Activated naive CD8-positive, alpha-beta T cell treated with anti-CD3 and anti-CD28 coated beads, Interleukin-2, amount 50 U/mL, for 16 hours (primary cell): ENCODE data around the gene F13B.
"Not testable (repeated sequence)": the region's sequence is repeated elsewhere in the genome, so short reads cannot be mapped to it uniquely, and the experiment has no call there.

ENCODE experiments used
- DNase-seq: peaks from one replicate; pipeline ENCODE4 v3.0.0-alpha.2; 2020; ENCODE audit warnings: low read depth, low spot score

Gene F13B, protein sequence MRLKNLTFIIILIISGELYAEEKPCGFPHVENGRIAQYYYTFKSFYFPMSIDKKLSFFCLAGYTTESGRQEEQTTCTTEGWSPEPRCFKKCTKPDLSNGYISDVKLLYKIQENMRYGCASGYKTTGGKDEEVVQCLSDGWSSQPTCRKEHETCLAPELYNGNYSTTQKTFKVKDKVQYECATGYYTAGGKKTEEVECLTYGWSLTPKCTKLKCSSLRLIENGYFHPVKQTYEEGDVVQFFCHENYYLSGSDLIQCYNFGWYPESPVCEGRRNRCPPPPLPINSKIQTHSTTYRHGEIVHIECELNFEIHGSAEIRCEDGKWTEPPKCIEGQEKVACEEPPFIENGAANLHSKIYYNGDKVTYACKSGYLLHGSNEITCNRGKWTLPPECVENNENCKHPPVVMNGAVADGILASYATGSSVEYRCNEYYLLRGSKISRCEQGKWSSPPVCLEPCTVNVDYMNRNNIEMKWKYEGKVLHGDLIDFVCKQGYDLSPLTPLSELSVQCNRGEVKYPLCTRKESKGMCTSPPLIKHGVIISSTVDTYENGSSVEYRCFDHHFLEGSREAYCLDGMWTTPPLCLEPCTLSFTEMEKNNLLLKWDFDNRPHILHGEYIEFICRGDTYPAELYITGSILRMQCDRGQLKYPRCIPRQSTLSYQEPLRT

DNA sequence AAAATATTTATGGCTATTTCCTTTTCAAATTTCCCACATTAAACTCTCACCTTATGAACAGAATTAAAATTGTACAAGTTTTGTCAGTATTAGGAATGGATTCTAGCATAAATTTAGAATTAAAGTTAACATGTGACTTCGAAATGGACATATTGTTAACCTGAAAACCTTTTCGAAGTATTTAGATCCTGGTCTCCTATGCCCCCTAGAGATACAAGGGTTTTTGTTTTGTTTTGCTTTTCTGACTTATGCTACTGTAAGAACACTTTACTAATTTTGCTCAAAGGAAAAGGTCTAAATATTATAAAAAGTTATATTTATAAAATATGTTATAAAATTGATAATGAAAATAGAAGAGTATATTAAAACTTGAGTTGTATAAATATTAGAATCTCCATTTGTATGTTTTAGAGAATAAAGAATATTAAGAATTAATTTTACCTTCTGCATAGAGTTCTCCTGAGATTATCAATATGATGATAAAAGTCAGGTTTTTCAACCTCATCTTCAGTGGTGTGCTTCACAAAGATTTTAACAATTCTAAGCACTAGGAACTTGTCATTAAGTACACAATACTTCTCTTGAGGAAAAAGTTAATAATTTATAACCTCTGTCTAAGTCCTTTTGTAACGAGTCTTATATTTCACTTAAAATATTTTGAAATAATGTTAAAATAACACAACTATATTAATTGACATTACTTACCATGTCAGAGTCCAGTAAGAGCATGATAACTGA lies at the start of gene F13B:
TSS of gene F13B (minus strand) at position 542 of the 738 bp plus-strand sequence. CDS start at position 505, 37 bp downstream.
- no peak for DNase-seq

DNA sequence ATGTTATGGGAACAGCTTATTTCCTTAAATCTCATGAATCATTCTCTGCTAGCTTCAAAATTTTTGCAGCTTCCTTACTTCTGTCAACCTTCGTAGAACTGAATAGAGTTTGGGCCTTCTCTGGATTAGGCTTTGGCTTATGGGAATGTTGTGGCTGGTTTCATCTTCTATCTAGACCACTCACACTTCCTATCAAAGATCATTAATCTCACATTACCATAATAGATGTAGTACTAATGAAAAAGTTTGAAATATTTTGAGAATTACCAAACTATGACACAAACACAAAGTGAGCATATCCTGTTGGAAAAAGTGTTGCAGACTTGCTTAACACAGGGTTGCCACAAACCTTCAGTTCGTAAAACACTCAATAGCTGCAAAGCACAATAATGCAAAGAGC lies 49.1 kb upstream of the F13B start:
- DNase-seq = no peak

DNA sequence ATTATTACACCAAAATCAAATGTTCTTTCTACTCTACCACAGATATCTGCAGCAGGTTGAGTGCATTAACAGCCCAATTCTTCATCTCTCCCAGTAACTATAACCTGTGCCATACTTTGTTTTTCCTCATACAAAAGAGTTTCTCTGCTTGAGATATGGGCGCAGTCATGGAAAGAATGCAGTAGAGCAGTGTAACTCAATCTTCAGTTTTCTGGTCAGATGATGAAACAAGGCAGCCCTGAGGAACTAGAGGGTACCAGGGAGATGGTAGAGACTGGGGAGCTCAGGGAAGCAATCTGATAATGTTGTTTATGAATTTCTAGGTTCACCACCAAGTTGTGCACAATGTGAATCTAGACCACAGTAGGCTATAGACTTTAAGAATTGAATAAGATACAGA lies 39.8 kb upstream of the F13B start:
- DNase-seq = no peak

DNA sequence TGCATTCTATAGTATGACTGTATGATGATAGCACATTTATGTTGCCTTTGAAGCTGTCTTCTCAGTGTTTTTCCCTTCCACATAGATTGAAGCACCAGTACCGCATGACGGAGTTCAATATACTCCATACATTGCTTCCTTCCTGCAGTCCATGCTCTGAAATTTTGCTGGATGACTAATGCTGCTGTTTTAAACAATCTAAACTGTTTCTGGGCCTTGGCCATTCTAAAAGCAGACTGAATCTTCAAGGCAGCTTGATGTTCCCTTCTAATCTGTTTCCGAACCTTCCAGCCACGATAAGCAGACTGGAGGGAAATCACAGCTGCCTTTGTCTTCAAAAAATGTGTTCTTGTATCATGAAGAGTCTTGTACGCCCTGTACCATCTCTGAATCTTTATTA lies 36.2 kb upstream of the F13B start:
- no peak for DNase-seq

GRCh38 chr1:197101978-197102377 lies 34.9 kb upstream of the F13B start:
- no peak for DNase-seq

- no peak for DNase-seq
These were observed 33.6 kb upstream of the F13B start for GRCh38 chr1:197100677-197101076.

DNA sequence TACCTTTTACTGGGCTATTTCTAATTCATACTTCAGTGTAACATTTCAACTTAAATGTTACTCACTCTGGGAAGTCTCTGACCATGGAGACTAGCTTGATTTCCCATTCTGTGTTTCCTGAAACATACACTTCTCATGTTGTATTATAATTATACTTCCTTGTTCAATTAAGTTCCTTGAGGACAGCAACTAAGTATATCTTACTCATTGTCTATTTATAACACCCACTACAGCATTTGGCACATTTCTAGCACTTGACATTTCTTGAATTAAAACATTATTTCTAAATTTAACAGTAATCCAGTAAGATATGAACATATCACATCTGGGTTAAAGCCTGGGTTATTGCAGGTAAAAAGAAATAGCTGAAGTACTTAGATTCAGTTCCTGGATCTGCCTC lies 32.4 kb upstream of the F13B start:
- no peak for DNase-seq

- DNase-seq = not testable (repeated sequence)
These were observed 29.9 kb upstream of the F13B start for GRCh38 chr1:197096971-197097370.

DNA sequence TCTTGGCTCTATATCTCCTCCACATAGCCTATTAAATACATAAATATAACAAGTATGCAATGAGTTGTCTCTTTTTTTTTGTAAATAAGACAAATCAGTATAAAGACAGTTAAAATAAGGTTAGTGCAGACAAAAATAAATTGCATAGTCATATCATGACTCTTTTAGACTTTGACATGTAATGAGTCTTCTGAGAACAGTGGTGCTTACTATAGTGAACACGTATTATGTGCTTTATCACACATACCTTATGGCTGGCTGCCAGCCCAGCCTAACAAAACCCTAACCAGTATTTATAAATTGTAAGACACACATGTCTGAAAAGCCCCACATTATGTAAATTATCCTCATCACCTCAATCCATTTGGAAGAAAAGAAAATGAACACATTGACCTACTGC lies 29.1 kb upstream of the F13B start:
- DNase-seq = no peak

GRCh38 chr1:197093226-197093885 lies 26.3 kb upstream of the F13B start:
- DNase-seq = no peak

DNA sequence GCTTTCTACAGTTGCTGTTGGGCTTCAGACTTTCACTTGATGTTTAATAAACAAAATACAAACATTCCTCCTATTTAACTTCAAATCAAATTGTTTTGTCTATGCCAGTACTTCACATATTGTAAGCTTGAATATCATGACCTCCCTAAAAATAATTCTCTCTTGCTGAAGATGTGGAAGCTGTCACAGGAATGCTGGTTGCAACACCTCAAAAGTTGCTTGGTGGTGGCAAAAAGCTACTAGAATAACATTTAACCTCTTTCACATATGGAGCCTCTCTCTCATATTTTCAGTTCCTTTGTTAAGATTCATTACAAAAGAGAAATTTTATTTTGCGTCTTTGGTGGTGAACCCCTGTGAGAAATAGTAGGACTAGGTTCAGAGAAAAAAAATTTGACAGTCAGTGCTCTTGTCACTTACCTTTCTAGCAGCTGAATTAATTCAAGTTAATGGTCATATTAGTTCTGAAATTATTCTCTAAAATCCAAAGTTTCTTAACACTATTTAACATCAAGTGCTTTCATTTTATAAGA lies 25.5 kb upstream of the F13B start:
- no peak for DNase-seq

- no peak for DNase-seq
These were observed 16.4 kb upstream of the F13B start for GRCh38 chr1:197083474-197083873.

GRCh38 chr1:197081117-197081753 lies 14.2 kb upstream of the F13B start:
- no peak for DNase-seq

DNA sequence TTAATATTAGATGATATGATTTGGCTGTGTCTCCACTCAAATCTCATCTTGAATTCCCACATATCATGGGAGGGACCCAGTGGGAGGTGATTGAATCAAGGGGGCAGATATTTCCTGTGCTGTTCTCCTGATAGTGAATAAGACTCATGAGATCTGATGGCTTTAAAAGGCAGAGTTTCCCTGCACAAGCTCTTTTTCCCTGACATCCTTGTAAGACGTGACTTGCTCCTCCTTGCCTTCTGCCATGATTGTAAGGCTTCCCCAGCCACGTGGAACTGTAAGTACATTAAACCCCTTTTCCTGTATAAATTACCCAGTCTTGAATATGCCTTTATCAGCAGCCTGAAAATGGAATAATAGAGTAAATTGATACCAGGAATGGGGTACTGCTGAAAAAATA lies 13.3 kb upstream of the F13B start:
- no peak for DNase-seq

DNA sequence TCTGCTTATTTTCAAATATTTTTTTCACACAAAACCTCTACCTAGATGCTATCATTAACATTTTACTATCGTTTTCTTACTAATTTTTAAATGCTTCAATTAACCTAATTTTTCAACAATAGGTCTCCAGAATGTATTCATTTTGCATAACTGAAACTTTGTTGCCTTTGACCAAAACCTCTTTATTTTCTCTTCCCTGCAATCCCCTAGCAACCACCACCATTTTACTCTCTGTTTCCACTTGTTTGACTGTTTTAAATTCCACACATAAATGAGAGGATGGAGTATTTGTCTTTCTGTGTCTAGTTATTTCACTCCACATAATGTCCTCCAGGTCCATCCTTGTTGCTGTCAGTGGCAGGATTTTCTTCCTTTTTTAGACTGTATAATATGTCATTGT lies 9.5 kb upstream of the F13B start:
- DNase-seq = no peak

DNA sequence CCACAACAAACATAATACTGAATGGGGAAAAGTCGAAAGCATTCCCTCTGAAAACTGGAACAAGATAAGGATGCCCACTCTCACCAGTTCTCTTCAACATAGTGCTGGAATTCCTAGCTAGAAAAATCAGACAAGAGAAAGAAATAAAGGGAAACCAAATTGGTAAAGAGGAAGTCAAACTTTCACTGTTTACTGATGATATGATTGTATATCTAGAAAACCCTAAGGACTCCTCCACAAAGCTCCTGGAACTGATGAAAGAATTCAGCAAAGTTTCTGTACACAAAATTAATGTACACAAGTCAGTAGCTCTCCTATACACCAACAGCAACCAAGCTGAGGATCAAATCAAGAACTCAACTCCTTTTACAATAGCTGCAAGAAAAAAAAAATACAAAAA lies 6.9 kb upstream of the F13B start:
- DNase-seq = no peak

GRCh38 chr1:197067457-197067818 lies 378 bp upstream of the F13B start:
- no peak for DNase-seq

DNA sequence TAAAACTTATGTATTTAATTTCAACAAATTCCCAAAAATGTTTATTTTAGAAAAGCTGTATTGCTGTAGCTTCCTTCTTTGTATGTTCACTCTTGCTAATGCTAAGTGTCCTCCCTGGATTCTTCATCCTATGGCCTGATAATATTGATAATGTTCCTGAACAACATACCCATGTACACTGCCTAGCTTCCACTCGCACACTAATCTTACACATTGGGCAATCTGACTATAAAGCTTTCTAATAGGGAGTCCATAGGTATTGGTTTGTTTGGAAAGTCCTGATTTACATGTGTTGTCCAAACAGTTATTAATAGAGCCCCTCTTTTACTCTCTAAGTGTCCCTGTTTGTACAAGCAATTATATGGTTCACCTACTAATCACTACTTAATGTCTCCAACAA lies 783 bp downstream of the F13B start:
- DNase-seq = no peak

DNA sequence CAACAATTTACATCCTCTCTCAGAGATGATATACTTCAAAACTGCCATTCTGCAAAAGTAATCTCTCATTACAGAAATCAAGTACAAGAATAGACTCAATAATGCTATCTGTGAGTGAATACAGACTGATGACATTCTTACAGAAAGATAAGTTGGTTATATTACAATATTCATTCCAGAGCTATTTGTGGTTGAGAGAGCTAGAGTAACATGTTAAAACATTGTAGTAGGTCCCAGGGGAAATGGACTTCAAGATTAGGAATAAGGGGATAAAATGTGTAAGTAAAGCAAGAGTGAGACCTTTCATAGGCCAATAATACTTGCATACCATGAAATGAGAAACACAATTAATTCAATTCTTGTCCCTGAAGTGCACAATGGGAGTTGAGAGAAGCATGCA lies 1.5 kb downstream of the F13B start:
- DNase-seq = no peak

DNA sequence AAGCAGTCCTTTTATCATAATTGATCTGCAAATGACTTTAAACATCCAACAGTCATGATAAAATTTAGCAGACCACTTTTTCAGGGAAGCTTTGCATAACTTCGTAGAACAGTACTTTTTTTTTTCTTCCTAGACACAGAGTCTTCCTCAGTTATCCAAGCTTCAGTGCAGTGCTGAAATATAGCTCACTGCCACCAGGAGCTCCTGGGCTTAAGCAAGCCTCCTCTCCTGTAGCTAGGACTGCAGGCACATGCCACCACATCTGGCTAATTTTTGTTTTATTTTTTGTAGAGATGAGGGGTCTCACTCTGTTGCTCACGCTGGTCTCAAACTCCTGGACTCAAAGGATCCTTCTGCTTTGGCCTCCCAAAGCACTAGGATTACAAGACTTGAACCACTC lies 3.8 kb downstream of the F13B start:
- DNase-seq = no peak

- no peak for DNase-seq
These were observed 4.4 kb downstream of the F13B start for GRCh38 chr1:197062692-197063091.
